Measurements from ENCODE around the gene TAGLN2. TPM values are rescaled to one million over a fixed set of nuclear protein-coding genes. Genes with fewer than 3 reads are reported as not detected.

Gene TAGLN2
- polyA plus RNA-seq, 3 donors, result 273 to 442 (median 340) TPM

DNA sequence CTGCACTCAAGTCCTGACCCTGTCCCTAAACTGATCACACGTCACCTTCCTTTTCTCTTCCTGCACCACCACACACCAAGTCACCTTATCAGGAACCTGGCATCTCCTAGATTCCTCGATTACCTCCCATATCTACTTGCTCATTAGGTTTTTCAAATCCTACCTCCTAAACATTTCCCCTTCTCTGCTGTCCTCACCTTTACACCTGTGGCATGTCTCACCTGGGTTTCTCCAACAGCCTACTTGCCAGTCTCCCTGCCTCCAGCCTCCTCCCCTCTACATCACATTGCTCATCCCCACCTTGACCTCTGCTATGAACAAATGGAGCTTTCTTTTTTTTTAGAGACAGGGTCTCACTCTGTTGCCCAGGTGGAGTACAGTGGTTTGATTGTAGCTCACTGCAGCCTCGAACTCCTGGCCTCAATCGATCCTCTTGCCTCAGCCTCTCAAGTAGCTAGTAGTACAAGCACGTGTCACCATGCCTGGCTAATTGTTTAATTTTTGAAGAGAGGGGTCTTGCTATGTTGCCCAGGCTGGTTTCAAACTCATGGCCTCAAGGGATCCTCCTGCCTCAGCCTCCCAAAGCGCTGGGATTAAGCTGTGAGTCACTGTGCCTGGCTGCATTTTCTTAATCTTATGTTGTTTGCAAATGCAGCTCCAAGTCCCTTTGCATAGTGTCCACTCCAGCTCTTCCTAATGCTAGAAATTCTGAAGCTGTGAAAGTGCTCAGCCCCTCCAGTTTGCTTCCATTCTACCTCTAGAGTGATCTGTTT lies 13.8 kb upstream of the TAGLN2 start:
- WGBS, 3 donors, result 85 to 88% (median 87%) methylated on average over 6 of the region's 6 CpGs

DNA sequence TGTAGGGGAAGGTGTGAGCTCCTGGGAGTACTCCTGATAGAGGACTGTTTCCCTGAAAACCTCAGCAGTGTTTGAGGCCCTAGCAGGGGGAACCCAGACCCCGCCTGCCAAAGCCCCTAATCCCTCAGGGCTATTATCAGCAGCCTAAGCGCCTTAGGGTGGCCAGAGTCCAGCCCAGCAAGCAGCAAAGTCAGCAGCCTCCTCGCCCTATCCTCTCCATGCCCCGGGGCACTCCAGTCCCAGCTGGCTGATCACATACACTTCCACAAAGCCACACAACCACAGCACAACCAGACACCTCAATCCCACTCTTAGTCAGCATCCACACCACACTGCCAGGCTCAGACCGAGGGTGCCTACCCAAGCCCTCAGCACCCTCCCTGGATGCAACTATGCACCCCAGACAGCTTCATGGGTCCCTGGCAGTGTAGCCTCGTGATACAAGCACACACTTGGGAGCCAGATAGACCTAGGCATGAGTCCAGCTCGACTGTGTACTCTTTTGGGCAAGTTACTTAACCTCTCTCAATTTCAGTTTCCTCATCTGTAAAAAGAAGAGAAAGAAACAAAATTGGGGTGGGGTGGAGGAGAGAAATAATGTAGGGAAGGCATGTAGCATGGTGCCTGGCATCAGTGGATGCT lies 13.0 kb upstream of the TAGLN2 start:
- 49 to 71% (median 69%) methylated on average over 7 of the region's 7 CpGs for WGBS, 3 donors
- H3K27ac ChIP-seq (ENCODE audit: low read depth, low read length), result no peak overlapping the region

More for the DNA sequence above, 13.8 kb upstream of the TAGLN2 start:
- no peak overlapping the region for H3K27ac ChIP-seq (ENCODE audit: low read depth, low read length)

DNA sequence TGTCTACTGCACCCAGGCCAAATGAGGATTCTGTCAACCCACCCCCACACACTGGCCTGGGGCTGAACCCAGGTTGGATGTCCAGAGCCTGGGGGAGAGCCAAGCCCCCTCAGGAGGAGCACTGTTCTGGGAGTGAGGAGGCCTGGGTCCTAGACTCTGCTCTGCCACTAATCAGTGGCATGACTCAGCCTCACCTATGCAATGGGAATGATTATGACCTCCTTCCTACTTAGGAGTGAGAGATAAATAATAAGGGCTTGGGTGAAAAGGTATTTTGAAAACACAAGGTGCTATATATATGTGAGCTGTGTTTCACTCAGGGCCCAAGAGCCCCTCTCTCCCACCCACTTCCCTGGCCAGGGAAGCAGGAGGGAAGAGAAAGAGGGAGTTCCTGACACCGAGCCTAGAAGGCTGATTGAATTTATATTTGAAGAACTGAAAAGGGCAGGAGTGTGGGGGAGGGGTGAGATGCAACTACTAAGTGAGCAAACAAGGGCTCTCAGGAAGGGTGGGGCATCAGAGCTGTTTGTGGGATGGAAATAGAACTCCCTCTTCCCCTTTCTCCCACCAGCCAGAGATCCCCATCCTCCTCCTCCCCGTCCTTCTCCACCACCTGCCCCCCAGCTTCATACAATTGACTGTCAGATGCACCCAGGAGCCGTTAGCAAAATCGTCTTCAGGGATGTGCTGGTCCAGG lies 11.9 kb upstream of the TAGLN2 start:
- WGBS, 3 donors, result 33 to 48% (median 38%) methylated on average over 4 of the region's 4 CpGs

DNA sequence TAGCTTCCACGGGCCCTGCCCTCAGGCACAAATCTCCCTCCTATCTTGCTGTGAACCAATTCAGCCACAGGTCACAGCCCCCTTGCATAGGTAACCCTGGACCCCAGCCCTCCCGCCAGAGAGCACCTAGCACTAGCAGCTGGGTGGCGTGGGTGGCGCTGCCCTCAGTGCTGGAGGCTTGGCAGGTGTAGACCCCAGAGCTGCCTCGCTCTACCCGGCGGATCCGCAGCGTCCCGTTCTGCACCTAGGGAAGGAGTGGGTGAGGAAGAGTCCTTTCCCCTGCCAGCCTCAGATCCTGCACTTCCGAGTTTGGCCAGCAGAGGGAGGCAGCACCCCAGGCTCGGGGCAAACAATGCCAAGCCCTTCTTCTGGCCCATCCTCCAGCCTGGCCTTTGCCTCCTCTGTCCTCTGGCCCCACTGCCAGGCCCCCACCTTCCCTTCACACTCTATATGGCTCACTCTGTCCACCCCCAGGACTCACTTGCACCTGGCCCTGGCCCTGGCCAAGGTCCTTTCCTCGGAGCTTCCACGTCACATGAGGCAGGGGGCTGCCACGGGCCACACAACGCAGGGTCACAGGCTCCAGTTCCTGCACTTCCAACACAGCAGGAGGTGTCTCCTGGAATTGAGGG lies 11.1 kb upstream of the TAGLN2 start:
- WGBS, 3 donors, result 28 to 35% (median 33%) methylated on average over 16 of the region's 16 CpGs
- no peak overlapping the region for H3K27ac ChIP-seq (ENCODE audit: low read depth, low read length)

More for the DNA sequence above, 11.9 kb upstream of the TAGLN2 start:
- H3K27ac ChIP-seq (ENCODE audit: low read depth, low read length), result no peak overlapping the region

DNA sequence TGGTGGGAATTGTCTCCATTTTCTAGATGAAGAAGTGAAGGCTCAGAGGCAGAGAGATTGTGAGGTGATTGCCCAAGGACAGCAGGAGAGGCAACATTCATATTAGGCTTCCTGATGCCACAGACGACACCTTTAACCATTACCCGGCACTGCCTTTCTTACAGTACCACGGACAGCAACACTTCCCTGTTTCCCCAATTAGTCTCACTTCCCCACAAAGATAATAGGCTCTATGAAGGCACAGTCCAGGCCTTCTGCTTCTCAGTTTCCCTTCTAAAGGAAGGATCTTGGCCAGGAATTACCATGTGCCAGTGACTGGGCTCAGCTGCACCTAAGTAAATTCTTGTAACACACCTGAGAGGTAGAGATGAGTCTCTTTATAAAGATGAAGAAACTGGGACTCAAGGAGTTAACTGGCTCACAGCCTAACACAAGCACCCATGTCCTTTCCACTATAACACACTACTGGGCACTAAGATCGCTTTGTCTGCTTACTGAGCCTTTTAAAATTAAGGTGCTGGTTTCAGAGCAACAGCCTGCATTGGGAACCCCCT lies 10.5 kb upstream of the TAGLN2 start:
- WGBS, 3 donors, result 52 to 85% (median 58%) methylated on average over 4 of the region's 4 CpGs
- no peak overlapping the region for H3K27ac ChIP-seq (ENCODE audit: low read depth, low read length)

DNA sequence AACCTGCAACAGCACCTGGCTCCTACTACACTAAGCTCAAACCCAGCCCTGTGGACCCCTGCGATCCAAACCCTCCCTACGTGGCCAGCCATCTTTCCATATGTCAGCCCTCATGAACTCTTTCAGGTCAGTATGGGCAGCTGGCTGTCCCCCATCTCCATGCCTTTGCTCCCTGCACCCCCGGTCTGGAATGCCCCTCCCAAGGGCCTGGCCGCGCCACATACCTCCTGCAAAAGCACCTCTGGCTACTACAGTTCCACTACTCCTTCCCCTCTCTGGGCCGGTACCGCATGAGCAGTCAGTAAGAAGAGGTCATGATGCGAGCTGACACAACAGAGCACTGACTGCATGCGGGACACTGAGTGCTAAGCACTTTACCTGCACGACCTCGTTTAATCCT lies 10.0 kb upstream of the TAGLN2 start:
- no peak overlapping the region for H3K27ac ChIP-seq (ENCODE audit: low read depth, low read length)
- WGBS, 3 donors, result 92 to 93% (median 93%) methylated on average over 11 of the region's 11 CpGs

DNA sequence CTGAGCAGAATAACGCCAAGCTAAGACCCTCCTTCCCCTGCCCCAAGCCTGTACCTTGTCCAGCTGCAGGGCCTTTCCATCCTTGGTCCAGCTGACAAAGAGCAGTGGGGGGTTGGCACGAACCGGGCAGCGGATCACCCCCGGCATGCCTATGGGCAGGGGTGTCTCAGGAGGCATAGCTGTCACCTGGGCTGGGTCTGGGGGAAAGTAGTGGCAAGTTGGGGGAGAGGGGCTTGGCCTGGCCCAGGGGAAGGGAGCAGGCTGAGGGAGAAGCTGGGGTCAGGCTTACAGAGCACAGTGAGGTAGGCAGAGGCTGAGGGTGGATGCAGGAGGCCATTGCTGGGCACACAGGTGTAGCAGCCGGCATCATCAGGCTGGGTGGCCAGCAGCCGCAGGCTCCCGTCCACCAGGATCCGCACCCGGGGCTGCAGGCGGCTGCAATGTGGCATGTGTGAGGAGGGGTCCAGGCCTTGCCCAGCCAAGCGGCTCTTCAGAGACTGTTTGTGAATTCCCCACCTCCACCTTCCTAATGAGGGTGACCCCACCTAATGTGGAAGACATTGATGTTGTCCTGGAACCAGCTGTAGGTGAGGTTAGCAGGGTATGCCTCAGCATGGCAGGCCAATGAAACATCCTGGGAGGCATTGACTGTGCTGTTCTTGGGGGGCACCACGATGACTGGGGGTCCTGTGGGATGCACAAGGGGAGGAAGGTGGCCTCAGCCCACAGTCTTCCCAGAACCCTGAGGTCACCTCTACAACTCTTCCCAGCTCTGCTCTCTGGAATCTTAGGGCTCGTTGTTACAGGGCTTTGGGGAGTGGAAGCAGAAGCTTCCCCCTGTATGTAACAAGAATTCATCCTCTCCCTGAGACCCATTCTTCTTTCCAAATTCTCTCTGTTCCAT lies 9.1 kb upstream of the TAGLN2 start:
- WGBS, 3 donors, result 90 to 92% (median 92%) methylated on average over 13 to 14 of the region's 14 CpGs

DNA sequence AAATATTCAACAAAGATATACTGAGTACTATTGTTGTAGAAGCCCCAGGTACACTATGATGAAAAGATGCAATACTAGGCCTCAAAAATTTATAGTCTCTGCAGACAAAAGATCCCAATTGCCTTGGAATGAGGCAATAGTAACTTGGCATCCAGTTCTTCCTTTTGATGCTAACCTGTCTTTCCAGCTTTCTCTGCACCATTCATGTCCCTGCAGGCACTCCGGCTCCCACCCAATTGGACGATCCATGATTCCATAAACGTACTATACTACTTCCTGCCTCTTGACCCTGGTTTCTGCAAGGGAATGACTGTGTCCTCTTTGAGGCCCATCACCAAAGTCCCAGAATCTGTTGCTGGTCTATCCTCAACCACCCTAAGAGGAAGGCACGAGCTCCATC lies 8.0 kb upstream of the TAGLN2 start:
- 85 to 89% (median 89%) methylated on average over 4 of the region's 4 CpGs for WGBS, 3 donors

More for the DNA sequence above, 9.1 kb upstream of the TAGLN2 start:
- H3K27ac ChIP-seq (ENCODE audit: low read depth, low read length), result no peak overlapping the region

DNA sequence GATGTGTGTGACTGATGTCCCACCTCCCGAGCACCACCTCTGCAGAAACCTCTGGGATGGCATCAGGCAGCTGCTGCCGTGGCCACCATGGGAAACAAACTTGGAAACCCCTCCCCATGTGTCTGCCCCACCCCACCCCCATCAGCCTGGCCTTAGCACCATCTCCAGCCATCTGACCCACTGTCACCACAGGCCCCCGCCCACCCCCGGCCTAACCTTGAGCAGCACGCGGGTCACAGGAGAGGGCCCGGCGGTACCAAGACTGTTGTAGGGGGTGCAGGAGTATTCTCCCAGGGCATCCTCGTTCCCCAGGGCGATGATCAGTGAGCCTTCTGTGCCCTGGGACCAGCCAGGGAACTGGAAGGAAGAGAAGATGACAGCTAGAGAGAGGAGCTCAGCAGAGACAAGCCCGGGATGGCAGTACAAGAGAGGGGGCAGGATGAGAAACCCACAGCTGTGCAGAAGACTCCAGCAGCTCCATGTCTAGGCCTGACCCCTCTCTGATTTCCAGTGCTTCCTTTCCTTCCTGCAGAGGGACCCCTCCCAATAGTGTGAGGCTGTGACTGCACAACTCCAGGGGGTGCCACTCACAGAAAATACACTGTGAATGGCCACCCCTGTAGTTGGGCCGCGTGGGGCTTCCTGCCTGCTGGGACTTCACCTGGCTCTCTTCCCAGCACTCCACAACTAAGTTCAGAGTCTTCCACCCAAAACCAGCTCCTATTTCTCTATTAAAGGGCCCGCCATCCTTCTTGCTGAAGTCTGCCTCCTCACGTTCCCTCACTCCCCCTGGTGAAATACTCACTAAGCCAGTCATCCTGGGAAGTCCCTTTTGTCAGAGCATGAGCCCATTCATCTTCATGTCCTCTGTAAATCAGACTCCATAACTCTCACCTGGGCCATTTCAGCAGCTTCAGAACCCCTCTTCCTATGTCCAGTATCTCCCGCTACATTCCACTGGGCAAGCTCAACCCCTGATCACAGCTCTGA lies 7.3 kb upstream of the TAGLN2 start:
- 71 to 78% (median 76%) methylated on average over 16 of the region's 16 CpGs for WGBS, 3 donors
- no peak overlapping the region for H3K27ac ChIP-seq (ENCODE audit: low read depth, low read length)

More for the DNA sequence above, 8.0 kb upstream of the TAGLN2 start:
- H3K27ac ChIP-seq (ENCODE audit: low read depth, low read length), result no peak overlapping the region

DNA sequence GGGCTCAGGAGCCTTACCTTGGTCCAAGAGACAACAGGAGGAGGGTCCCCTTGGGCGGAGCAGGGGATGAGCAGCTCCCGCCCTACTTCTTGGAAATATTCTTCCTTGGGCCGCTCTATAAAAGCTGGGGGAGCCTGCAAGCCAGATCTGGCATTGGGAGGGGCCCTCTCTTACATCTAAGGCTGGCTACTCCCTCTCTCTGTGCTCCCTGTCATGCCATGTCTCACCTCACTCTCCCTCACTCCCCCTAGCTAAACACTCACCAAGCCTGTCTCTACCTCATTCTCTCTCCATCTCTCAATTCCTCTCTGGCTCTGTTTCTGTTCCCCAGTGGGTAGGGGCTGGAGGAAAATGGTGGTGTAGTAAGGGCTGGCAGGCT lies 6.5 kb upstream of the TAGLN2 start:
- H3K27ac ChIP-seq (ENCODE audit: low read depth, low read length), result no peak overlapping the region
- WGBS, 3 donors, result 85 to 91% (median 89%) methylated on average over 2 to 3 of the region's 3 CpGs

DNA sequence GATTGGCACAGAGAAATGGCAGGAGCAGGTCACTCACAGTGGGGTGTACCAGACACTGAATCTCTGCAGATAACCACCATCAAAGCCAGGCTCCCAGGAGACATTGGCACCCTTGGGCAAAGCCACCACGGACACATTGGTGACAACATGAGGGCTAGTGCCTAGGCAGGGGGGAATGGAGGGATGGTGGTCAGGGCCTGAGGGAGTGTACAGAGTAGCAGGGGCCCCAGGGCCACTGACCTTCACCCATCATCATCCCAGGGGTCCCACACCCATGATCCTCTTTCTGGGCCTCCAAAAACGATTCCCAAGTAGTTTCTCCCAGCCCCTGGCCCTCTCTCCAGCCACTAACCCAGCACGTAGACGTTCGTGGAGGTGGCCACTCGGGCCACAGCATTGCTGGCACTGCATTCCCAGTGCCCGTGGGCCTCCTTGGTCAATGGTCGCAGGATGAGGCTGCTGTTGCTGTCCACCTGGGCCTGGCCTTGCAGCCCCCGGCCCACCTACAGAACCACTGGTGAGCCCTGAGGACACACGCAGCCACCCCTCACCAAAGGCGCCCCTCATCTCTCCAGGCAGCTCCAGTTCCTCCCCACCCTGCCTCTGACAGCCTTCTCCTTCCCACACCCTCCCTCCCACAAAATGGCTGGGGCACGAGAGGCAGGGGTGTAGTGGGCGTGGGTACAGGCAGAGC lies 5.9 kb upstream of the TAGLN2 start:
- no peak overlapping the region for H3K27ac ChIP-seq (ENCODE audit: low read depth, low read length)
- WGBS, 3 donors, result 90 to 91% (median 90%) methylated on average over 13 of the region's 13 CpGs

DNA sequence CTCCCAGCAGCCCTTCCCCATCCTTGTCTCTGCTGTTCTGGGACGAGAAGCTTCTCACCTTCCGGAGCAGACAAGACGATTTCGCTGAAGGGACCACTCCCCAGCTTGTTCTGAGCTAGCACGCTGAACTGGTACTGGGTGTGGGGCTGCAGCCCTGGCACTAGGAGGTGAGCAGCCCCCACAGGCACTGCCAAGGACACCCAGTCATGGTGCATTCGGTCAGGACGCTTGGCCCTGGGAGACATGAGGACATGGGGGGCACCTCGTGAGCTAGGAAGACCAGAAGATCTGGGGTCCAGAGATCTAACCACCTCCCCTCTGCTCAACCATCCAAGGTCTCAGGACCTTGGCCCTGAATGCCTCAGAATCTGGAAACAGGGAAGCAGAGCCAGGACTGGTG lies 5.3 kb upstream of the TAGLN2 start:
- 90 to 97% (median 93%) methylated on average over 8 of the region's 8 CpGs for WGBS, 3 donors
- no peak overlapping the region for H3K27ac ChIP-seq (ENCODE audit: low read depth, low read length)

DNA sequence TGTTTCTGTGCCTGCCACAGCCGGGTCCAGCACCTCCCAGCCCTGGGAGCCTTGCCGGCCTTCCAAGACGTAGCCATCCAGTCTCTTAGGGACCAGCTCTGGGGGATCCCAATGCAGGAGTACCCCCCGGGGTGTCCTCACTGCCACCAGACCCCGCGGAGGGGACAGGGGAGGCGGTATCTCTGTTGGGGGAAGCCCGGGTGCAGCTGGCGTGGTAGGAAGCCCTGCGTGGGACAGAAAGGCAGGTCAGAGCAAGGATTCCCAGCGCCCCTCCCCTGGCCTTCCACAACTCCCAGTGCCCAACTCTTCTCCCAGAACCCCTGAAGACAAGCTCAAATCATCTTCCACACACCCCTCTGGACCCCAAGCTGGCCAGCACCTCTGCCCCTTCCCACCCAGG lies 4.9 kb upstream of the TAGLN2 start:
- H3K27ac ChIP-seq (ENCODE audit: low read depth, low read length), result no peak overlapping the region
- 91 to 95% (median 92%) methylated on average over 10 to 11 of the region's 11 CpGs for WGBS, 3 donors

DNA sequence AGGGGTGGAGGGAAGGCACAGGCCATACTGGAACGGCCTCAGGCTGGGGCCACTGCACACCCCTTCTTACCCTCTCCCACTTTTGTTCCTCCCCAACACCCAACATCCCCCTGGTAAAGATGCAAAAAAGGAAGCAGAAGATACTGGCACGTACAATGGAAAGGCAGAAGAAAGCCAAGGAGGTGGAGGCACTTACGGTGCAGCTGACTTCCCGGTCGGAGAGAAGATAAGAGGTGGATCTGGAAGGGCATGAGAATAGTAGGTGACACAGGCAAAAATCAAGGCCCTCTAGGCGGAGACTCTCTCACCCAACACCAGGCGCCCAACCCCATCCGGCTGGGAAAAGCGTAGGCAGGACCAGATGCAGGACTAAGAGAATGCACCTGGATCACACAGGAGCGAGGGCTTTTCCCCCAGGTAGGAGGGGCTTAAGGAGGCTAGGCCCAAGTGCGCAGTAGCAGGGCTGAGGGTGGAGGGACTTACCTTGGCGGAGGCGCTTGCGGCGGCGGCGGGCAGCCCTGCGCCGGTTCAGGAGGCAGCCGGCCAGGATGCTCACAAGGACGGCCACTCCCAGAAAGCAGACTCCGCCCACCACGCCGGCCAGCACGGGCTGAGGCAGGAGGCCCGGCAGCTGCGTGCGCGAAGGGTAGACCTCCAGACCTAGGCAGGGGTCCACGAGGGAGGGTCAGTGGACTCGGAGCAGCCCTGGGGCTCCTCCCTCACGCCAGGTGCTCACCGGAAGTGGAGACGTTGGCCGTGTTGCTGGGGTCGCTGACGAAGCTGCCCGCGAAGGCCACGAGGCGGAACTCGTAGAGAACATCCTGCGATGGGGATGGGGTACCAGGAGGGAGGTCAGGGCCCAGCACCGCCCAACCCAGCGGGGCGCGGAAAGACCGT lies 4.1 kb upstream of the TAGLN2 start:
- H3K27ac ChIP-seq (ENCODE audit: low read depth, low read length), result no peak overlapping the region
- WGBS, 3 donors, result 61 to 85% (median 78%) methylated on average over 46 to 48 of the region's 48 CpGs

DNA sequence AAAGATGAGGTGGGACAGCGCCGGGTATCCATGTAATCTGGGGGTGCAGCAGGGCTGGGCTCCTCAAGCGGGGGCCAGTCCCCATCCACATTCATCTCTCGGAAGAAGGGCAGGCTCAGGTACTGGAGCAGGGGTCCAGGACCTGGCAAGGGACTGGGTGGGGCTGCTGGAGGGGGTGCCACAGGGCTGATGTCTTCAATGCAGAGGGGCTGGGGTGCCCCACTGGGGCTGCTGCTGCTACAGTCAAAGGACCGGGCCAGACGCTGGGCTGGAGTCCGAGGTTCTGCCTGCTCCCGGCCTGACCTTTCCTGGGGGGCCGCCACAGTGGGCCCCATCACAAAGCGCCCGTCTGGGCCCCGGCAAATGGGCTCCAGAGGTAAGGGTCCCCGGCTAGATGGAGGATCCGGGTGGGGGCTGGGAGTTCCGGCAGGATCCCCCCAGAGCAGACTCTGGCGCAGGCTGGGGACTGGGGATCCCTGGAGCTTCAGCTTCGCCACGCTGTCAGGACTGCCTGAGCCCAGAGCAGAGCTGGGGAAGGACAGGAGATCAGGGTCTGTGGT lies 3.3 kb upstream of the TAGLN2 start:
- 87 to 96% (median 94%) methylated on average over 17 to 18 of the region's 18 CpGs for WGBS, 3 donors

More for the DNA sequence above, 3.3 kb upstream of the TAGLN2 start:
- no peak overlapping the region for H3K27ac ChIP-seq (ENCODE audit: low read depth, low read length)
